ENCODE data around the gene CCDC8.

Gene CCDC8

GRCh38 chr19:46452186-46452585 lies 38.8 kb upstream of the CCDC8 start:
- TF ChIP-seq CTCF (IDR thresholded peaks at IDR 0.05; ENCODE audit: control insufficient read depth, extremely low read depth, insufficient read depth): no peak
- H3K4me3 ChIP-seq (ENCODE audit: low read depth, low read length): no peak overlapping the region
- DNase-seq (ENCODE audit: low read depth): no peak

- H3K4me3 ChIP-seq (ENCODE audit: low read depth, low read length): no peak overlapping the region
- no peak for TF ChIP-seq CTCF (IDR thresholded peaks at IDR 0.05; ENCODE audit: control insufficient read depth, extremely low read depth, insufficient read depth)
- DNase-seq (ENCODE audit: low read depth): no peak
Measured at GRCh38 chr19:46451352-46451751, 38.0 kb upstream of the CCDC8 start.

GRCh38 chr19:46450737-46451136 lies 37.4 kb upstream of the CCDC8 start:
- H3K4me3 ChIP-seq (ENCODE audit: low read depth, low read length): no peak overlapping the region
- TF ChIP-seq CTCF (IDR thresholded peaks at IDR 0.05; ENCODE audit: control insufficient read depth, extremely low read depth, insufficient read depth): no peak
- DNase-seq (ENCODE audit: low read depth): no peak

GRCh38 chr19:46449228-46449627 lies 35.9 kb upstream of the CCDC8 start:
- DNase-seq (ENCODE audit: low read depth): no peak
- no peak overlapping the region for H3K4me3 ChIP-seq (ENCODE audit: low read depth, low read length)
- TF ChIP-seq CTCF (IDR thresholded peaks at IDR 0.05; ENCODE audit: control insufficient read depth, extremely low read depth, insufficient read depth): no peak

GRCh38 chr19:46448601-46449000 lies 35.2 kb upstream of the CCDC8 start:
- TF ChIP-seq CTCF (IDR thresholded peaks at IDR 0.05; ENCODE audit: control insufficient read depth, extremely low read depth, insufficient read depth): no peak
- no peak overlapping the region for H3K4me3 ChIP-seq (ENCODE audit: low read depth, low read length)
- DNase-seq (ENCODE audit: low read depth): no peak

- no peak for DNase-seq (ENCODE audit: low read depth)
- no peak for TF ChIP-seq CTCF (IDR thresholded peaks at IDR 0.05; ENCODE audit: control insufficient read depth, extremely low read depth, insufficient read depth)
- H3K4me3 ChIP-seq (ENCODE audit: low read depth, low read length): no peak overlapping the region
Measured at GRCh38 chr19:46447824-46448223, 34.5 kb upstream of the CCDC8 start.

GRCh38 chr19:46447006-46447405 lies 33.6 kb upstream of the CCDC8 start:
- no peak for TF ChIP-seq CTCF (IDR thresholded peaks at IDR 0.05; ENCODE audit: control insufficient read depth, extremely low read depth, insufficient read depth)
- DNase-seq (ENCODE audit: low read depth): no peak
- no peak overlapping the region for H3K4me3 ChIP-seq (ENCODE audit: low read depth, low read length)

Data from LNCaP clone FGC (cell line).